AG08396 (cell line): Measurements from ENCODE around the gene CALD1.

Source experiments
- DNase-seq: peaks from one replicate; pipeline ENCODE4 v3.0.0; 2012; ENCODE audit warnings: low spot score, mixed read lengths

Gene CALD1

GRCh38 chr7:134787064-134787463 is 7.6 kb downstream of the CALD1 start:
- no peak for DNase-seq

DNA sequence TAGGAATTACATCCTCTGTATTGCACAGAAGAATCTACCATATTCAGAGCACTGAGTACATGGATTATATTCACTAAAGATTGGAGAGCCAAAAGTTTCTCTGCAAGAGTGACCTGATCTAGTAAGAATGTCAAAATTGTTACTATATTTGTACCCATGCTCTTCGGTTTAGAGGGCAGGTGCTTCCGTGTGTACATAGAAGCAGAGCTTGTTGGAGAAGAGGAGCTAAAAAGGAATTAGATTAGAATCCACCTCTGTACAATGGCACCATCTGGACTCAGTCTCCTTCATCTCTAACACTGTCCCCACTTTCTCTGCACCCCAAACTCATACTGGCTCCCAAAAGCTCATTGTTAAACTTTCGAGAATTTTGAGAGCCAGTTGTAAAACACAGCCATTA is 8.3 kb downstream of the CALD1 start:
- DNase-seq = no peak

DNA sequence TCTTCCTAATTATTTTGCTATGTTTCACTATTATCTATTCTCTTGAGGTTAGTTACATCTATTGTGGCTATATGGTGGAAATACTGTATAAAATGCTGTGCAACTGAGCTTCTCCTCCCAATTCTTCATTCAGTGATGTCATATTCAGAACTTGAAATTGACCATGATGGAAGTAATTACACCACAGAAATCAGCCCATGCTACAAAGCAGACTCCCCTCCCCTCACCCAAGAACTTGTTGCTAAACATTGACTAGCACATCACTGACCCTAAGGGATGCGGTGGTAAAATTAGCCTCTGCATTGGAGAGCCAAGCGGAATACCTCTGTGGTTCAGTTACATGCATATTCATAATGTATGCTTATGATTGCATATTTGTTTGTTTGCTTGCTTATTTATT is 8.8 kb downstream of the CALD1 start:
- DNase-seq = no peak

DNA sequence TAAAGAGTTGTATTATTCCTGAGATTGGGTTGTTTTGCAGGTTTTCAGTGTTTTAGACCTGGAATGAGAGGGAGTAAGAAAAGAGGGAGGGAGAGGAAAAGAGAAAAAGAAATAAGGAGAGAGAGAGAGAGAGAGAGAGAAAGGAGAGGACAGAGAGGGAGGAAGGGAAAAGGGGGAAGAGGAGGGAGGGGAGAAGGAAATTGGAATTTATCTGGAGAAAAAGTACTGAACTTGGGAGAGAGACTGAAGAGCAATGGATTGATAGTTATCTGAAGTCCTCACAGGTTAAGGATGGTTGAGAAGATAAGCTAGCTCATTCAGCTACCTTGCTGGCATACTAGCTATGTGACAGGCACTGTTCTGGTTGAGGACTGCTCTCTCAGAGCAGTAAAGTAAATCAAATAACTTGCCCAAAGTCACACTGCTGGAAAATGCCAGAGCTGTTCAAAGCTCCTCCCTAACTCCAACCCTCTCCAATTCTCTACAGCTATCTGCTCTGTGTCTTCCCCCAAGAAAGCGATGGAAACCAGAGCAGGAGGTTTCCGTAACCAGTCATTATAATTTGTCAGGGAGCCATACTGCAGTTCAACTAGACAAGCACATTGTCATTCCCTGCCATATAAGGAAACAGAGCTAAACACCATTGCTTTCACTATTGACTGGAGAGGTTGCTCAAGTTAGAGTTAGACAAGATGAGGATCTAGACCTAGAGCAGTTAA is 10.7 kb downstream of the CALD1 start:
- DNase-seq = no peak

GRCh38 chr7:134792968-134793367 is 13.5 kb downstream of the CALD1 start:
- no peak for DNase-seq

DNA sequence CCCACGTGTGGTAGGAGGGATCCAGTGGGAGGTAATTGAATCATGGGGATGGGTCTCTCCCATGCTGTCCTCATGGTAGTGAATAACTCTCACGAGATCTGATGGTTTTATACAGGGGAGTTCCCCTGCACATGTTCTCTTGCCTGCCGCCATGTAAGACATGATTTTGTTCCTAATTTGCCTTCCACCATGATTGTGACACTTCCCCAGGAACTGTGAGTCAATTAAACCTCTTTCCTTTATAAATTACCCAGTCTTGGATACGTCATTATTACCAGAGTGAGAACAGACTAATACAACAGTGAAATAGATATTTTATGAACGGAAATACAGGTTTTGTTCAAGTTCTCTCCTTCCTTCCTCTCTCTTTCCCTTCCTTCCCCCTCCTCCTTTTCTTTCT is 15.8 kb downstream of the CALD1 start:
- no peak for DNase-seq

GRCh38 chr7:134798155-134798554 is 18.7 kb downstream of the CALD1 start:
- DNase-seq = no peak

DNA sequence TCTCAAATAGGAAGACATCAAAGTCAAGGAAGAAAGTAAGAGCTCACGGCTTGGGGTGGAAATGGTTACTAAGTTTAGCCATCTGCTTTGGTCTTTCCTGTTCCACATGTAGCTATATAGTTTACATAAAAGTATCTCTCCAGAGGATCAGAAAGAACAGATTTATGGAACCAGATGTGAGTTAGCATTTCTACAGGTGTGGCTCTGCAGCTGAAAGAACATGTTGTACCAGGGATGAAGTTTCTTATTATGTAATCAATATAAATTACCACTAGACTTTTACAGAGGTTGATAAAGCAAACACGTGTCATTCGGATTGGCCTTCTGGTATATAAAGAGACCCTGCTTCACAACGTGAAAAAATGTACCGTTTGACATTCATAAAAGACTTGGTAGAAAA is 19.9 kb downstream of the CALD1 start:
- DNase-seq = no peak

- no peak for DNase-seq
These were observed 23.3 kb downstream of the CALD1 start for GRCh38 chr7:134802762-134803161.

DNA sequence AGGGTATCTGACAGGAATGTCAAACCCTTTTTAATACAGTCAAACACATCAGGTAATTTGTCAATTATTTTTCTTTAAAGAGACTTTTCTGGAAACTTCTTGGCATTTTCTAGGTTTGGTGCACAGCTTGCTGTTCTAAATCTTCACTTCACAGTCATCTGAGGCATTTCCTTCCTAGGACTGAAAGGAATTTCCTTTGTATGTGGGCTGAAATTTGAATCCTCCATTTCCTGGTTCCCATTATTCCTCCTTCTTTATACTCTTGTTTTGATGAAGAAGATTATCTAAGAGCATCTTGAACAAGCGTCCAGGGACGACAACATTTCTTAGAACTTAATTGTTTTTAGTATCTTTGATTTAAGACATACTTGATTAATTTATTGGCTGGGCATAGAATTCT is 24.9 kb downstream of the CALD1 start:
- DNase-seq = no peak

DNA sequence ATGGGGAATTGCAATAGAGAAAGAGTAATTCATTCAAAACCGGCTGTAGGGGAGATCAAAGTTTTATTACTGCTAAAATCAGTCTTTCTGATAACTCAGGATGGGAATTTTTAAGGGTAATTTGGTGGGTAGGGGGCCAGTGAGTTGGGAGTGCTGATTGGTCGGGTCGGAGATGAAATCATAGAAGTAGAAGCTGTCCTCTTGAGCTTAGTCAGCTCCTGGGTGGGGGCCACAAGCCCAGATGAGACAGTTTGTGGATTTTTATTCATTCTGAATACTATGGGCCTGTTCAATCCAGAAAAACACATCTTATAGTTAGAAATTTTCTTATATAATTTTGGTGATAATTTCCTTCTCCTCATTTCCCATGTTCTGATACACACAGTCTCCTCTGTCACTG is 25.4 kb downstream of the CALD1 start:
- no peak for DNase-seq

DNA sequence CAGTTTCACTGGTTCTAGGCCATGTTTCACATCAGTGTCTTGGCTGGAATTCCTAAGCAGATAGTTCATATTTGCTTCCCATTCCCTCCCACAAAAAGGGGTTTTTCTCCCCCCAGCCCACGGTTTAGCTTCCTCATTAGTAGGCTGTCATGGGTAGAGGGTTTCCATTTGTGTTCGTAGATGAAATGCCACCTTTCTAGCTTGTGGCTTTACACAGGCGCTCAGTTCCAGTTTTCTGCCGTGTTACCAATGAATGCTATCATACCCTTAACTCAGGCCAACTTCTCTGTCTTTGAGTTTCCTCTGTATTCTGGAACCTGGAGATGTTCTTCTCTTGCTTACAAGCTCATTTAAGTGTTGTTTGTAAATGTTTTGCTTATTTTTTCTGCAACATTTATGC is 26.8 kb downstream of the CALD1 start:
- DNase-seq = no peak

DNA sequence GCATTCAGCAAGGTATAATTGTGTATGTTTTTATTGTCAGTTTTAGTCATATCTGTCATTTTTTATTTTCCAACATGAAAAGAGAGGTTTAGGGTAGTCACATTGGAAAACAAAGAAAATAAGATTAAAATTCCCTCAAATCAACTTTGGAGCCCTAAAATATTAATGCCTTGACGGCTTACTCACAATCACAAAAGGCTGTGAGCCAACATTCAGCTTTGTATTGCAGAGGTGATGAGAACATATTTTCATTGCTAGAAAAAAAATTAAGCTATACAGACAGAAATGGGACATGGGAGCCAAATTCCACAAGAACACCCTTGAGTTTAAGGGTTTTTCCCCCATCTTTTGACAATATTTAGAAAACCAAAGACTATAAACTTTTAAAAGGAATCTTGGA is 30.2 kb downstream of the CALD1 start:
- no peak for DNase-seq

GRCh38 chr7:134811765-134812164 is 32.3 kb downstream of the CALD1 start:
- DNase-seq = no peak

DNA sequence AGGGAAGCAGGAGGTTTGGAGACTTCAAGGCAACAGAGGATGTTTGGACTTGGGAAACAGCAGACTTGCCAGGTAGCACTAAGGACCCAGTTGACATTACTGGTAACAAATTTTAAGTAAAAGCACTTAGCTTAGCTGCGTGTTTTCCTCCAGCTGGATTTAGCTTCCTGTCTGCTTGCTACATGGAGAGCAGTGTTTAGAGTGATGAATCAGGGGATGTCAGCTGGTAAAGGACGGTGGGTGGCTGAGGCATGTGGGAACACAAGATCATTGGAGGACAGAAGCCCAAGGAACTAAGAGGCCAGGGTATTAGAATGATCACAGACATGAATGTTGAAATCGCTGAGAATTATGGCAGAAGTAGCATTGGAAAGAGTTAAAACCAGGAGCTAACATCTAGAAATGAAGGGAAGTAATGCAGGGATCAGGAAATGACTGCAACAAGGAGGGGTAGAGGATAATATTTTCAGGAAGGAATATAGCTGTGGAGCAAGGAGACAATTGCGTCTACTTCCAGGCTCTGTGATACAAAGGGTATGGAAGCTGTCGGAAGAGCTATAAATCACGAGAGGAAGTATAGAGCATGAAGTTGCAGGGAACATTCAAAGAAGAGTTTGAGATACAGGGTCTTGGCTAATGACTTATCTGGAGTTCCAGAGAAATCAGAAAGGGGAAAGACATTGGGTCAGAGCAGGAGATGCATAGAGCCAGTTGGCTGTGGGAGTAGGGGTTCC is 34.4 kb downstream of the CALD1 start:
- peak; percentile 23 for DNase-seq

DNA sequence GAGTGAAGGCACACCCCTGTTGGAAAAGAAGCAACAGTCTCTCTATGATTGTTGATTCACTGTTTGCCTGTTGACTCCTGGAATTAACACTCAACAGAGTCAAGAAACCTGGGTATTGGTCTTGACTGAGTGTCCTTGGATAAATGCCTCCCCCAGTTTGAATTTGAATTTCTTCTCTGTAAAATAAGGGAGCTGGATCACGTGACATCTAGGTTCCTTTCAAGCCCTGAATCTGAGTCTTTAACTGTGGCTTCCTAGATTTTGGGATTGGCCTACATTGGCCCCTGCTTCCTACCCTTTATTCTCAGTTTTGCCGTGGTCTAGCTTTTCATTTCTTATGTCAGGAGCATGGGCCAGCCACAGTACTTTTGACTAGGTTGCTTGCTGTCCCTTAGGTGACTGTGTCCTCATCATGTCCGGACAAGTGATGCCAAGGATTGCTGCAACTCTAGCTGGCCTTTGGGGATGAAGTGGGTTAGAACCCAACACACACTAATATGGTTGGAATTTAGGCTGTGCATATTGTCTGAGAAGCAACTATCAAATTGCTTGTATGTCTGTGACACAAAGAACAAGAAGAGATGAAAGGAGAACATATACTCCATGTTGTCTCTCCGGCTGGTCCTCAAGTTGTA is 35.4 kb downstream of the CALD1 start:
- DNase-seq = no peak

DNA sequence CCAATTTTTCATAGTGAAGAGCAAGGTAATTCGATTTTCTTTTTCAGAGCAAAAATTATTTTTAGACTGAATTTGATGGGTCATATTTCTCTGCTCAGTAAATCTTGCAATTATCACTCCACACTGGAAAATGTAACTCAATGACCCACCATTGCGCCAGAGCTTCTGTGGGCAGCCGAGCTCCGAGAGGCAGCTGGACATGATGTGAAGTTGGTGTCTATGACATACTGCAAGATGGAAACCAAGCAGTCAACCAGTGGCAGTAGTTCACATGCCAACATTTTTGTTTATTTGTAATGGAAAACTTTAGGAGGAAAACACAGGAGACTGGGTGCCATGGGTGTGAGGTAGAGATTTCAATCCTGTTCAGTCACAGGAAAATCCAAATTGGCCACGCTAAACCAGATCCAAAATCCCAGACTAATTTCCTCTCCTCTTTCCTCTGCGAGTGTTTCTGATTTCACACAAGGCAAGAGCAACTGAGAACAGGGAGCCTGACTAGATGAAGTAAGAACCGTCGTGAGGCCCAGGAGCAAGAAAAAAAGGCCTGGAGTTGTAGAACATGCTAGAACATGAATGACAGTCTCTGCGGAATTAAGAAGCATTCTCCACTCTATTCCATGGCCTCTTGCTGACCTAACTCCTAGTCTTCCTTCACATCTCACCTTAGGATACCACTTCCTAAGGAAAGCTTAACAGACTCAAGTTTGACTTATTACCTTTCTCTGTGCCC is 39.3 kb downstream of the CALD1 start:
- no peak for DNase-seq

GRCh38 chr7:134819401-134819800 is 40.0 kb downstream of the CALD1 start:
- no peak for DNase-seq

GRCh38 chr7:134820295-134820694 is 40.9 kb downstream of the CALD1 start:
- DNase-seq = no peak

- no peak for DNase-seq
These were observed 41.3 kb downstream of the CALD1 start for GRCh38 chr7:134820778-134821177.

DNA sequence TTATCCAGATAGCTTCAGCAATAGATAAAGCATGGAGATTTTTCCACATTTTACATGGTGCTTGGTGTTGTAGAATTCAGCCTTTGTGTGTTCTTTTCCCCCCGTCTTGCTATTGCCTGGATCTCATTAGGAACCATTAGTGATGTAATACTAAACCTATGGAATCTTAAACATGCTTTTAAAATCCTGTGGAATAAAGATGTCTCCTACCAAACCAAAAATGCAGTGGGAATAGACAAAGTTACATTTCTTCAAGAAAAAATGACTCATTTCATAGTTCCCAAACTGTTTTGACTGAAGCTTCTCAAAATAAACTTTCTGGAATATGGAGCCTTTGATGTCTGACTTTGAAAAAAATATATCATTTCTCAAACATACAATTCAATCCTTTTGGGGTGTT is 44.0 kb downstream of the CALD1 start:
- DNase-seq = no peak

DNA sequence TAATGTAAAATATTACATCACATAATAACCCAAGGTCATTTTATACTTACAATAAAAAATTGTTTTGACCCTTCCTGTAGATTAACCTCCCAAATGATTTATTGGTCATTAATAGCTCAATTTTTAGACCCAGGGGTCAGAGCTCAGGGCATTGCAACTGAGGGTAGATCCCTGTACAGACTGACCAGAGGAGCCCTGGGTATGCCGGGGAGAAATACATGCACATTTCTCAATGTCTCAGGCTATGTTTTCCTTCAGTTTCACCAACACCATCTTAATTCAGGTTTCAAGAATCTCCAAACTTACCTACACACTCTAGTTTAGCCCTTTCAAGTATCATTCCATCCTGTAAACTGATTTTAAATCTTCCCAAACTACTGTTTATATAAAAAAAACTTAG is 46.2 kb downstream of the CALD1 start:
- no peak for DNase-seq

DNA sequence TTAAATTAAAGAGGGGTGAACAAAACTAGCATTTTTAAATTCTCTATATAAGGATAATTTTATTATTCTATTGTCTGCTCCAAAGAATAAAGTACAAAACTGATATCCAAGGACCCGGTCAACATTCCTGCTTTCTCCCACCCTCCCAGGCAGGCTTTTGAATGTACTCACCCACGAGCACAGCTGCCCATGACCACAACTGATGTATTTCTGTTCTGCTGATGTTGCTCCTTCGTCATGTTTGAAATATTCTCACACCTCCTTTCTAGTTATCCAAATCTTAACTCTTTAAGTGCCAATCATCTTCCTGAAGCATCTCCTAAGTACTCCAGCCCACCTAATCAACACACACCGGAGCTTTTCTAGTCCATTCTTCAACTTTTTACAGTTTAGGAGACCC is 46.7 kb downstream of the CALD1 start:
- DNase-seq = peak; percentile 51
